HG03139 (cell line): ENCODE measurements around the gene OR6S1.
"Not testable (repeated sequence)": the region's sequence is repeated elsewhere in the genome, so short reads cannot be mapped to it uniquely, and the experiment has no call there.

Experiments used
- ATAC-seq: cut with Tn5 transposase; IDR thresholded peaks from one replicate; pipeline ENCODE4 v1.9.1; 2021; ENCODE audit not compliant: unreplicated experiment

The OR6S1 gene

DNA sequence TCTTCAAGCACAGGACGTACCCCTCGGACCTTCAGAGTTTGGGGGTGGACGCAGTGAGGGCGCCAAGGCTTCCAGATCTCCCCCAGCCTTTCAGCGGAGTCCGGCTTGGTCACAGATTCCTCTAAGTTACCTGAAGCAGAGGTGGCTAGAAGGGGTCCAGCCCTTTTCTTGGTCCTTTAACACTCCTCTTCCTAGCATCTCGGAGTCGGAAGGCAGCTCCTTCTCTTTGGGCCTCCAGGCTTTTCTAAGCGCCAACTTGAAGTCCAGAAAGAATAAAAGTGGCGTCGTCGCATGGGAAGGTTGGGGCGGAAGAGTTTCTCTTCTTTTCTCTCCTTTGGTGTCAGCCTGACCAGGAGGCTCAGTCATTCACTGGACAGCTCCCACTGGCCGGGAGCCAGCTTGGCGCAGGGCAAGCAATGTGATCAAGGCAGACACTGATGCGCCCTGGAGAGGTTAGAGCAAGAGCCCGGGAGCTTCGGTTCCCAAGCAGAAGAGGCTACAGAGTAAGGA, 9.6 kb downstream of the OR6S1 start:
- ATAC-seq: no peak

DNA sequence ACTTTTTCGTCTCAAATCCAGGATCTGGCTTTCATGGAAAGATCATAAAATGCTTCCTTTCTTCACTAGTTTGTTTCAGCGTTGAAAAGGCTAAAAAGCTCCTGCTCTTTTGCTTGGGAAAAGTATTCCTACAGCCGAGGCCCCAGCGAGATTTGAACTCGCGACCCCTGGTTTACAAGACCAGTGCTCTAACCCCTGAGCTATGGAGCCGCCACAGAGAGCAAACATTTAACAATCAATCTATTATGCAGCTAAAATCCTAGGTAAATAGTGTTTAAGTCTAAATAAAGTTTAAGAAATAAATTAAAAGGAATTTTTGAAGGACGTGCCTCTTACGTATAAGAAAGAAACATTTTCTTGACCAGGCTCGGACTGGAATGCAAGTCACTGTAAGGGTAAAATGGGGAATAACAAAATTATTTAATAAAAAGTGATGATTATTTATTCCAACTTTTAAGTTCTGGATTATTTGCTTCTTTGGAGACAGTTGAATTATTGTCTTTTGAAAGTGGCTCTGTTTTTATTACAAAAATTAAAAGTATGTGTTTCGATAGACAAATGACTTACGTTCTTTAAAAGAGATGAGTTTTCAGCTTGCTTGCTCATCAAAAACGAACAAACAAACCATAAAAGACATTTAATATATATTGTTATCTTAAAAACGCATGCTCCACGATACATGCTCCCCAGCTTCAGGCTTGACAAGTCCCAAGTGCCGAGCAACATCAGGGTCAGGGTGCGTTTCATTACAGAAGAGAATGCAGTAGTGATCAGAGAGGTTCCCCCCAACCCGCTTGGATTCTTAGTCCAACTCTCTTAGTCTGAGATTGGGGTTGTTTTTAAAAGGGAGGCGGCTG, 10.2 kb downstream of the OR6S1 start:
- ATAC-seq: no peak

- no peak for ATAC-seq
Measured at GRCh38 chr14:20630340-20631022, 11.0 kb downstream of the OR6S1 start.

- no peak for ATAC-seq
Measured at GRCh38 chr14:20628063-20628854, 13.2 kb downstream of the OR6S1 start.

GRCh38 chr14:20627346-20628027, 14.0 kb downstream of the OR6S1 start:
- ATAC-seq: no peak

- ATAC-seq: no peak
Measured at GRCh38 chr14:20626274-20626673, 15.2 kb downstream of the OR6S1 start.

- no peak for ATAC-seq
Measured at GRCh38 chr14:20624495-20625070, 16.9 kb downstream of the OR6S1 start.

DNA sequence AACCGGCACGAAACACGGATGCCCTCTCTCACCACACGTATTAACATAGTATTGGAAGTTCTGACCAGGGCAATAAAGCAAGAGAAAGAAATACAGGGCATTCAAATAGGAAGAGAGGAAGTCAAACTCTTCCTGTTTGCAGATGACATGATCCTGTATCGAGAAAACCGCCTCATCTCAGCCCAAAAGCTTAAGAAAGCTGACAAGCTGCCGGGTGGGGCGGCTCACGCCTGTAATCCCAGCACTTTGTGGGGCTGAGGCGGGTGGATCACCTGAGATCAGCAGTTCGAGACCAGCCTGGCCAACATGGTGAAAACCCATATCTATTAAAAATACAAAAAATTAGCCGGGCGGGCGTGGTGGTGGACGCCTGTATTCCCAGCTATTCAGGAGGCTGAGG, 17.7 kb downstream of the OR6S1 start:
- ATAC-seq: no peak

- no peak for ATAC-seq
Measured at GRCh38 chr14:20622816-20623291, 18.6 kb downstream of the OR6S1 start.

GRCh38 chr14:20620798-20621478, 20.6 kb downstream of the OR6S1 start:
- no peak for ATAC-seq

DNA sequence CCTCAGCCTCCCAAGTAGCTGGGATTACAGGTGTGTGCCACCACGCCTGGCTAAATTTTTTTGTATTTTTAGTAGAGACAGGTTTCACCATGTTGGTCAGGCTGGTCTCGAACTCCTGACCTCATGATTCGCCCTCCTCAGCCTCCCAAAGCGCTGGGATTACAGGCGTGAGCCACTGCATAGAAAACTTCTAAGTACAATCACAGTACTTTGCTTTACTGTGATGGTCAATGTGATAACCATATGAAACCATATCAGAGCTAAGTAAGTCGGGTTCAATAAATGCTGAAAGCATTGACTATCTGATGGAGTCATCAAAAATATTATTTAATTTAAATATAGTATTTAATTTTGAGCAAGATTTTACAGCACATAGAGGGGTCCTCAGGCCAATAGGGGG, 21.8 kb downstream of the OR6S1 start:
- ATAC-seq: not testable (repeated sequence)

DNA sequence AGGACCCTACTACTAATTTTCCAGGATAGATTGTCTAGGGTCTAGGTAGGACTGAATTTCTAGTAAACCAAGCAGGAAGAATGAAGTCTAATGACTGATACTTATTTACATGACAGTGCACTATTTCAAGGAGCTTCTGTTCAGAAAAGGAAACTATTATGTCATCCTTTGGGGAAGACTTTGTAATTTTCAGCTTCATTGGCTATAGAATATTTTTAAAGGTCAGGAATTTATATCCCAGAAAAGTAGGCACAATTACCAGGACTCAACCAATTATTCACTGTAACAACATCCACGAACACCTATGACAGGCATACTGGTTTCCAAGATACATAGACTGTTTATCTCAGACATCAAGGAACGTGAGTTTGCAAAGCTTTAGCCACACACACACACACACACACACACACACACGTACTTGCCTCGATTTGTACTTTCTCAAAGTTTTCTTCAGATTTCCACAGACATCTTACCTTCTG, 23.2 kb downstream of the OR6S1 start:
- no peak for ATAC-seq

GRCh38 chr14:20617138-20618003, 24.1 kb downstream of the OR6S1 start:
- peak; percentile 23 for ATAC-seq

- no peak for ATAC-seq
Measured at GRCh38 chr14:20615996-20616395, 25.5 kb downstream of the OR6S1 start.

- ATAC-seq: no peak
Measured at GRCh38 chr14:20614038-20614840, 27.3 kb downstream of the OR6S1 start.

DNA sequence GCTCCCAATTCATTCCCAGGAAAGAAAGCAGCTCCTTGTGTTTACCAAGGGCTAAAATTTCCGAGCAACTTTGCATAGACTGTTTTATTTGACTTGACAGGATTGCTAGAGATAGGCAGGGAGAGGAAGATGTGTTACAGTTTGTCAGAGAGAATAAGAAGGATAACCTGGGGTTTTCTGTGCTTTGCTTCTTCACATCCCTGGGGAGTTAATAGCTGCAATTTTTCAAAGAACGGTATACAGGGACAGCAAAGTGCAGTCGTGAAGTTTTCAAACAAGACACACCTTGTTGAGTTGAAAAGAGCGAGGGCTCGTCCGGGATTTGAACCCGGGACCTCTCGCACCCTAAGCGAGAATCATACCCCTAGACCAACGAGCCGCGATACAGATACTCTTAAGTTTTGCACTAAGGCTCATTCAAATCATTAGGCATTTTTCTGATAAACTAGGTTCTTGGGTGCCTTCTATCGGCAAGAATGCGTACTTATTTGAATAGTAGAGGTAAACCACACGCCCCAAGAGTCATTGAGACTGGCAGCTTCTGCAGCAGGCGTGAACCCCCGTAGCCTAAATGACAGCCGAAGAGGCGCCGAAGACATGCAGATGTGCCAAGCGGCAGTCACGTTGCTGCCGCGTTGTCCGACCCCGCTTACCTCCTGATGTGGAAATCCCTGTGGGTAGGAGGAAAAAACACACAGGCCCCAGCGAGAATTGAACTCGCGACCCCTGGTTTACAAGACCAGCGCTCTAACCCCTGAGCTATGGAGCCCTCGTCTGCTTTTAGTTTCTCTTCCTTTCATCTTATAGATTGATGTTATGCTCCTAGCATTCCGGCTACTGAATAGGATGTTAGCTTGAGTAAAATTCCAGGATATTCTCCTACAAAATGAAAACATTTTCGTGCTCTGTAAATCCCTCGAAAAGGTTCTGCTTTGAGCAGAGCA, 28.1 kb downstream of the OR6S1 start:
- ATAC-seq: peak; percentile 51

- ATAC-seq: no peak
Measured at GRCh38 chr14:20612403-20612802, 29.1 kb downstream of the OR6S1 start.
